ENCODE data around the gene CEMIP.

CEMIP gene

DNA sequence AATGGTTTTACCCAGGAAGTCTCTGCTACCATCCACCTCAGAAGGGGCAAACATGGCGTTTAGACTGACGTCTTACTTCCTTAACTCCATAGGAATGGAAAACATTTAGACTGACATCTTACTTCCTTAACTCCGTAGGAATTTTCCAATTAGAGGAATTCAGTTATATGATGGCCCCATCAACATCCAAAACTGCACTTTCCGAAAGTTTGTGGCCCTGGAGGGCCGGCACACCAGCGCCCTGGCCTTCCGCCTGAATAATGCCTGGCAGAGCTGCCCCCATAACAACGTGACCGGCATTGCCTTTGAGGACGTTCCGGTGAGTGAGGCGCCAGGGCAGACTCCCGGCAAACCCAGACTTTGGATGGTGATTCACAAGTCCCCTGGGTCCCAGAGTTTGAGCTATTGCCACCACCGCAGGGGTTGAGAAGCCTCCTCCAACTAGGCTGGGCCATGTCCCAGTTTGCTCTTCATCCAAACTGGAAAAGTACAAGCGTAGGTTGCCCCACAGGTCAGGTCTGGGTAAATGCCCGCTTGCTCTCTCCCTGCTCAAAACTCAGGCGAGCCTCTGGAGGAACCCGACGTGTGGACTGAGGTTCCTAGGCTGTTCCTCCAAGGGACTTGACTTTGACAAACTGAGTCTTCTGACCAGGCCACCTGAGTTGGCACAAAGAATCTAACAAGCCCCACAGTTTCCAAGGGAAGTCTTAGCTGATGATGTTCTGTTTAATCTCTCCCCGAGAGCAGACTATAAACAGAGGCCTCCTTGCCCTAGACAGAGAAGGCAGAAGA lies 152.7 kb downstream of the CEMIP start:
- DNase-seq (ENCODE audit: low spot score), result no peak

- no peak for DNase-seq (ENCODE audit: low spot score)
Measured at GRCh38 chr15:80932513-80932815, 153.3 kb downstream of the CEMIP start.

DNA sequence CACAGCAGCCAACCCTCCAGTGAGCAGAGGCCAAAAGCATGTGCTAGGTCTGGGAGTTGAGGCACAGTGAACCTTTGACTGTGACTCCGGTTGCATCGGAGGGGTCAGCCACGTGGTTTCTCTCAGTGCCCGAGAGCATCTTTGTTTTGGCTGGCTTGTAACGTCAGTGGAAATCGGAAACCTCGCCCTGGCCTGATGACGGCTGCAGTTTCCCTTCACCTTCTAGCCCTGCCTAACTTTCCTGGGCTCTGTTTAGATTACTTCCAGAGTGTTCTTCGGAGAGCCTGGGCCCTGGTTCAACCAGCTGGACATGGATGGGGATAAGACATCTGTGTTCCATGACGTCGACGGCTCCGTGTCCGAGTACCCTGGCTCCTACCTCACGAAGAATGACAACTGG lies 153.8 kb downstream of the CEMIP start:
- DNase-seq (ENCODE audit: low spot score), result no peak

GRCh38 chr15:80934761-80935221 lies 155.6 kb downstream of the CEMIP start:
- DNase-seq (ENCODE audit: low spot score), result no peak

GRCh38 chr15:80936288-80937078 lies 157.3 kb downstream of the CEMIP start:
- DNase-seq (ENCODE audit: low spot score), result no peak

DNA sequence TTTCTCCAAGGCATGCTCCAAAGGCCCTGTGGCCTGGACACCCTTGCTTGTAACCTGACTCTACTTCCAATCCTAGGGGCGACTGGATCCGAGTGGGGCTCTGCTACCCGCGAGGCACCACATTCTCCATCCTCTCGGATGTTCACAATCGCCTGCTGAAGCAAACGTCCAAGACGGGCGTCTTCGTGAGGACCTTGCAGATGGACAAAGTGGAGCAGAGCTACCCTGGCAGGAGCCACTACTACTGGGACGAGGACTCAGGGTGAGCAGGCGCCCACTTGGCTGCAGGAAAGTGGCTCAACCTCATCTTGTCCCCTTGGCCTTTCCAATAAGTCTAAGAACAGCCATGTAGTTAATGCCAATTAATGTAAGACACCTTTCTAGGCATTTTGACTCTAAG lies 158.5 kb downstream of the CEMIP start:
- no peak for DNase-seq (ENCODE audit: low spot score)

GRCh38 chr15:80939216-80939615 lies 160.0 kb downstream of the CEMIP start:
- no peak for DNase-seq (ENCODE audit: low spot score)

DNA sequence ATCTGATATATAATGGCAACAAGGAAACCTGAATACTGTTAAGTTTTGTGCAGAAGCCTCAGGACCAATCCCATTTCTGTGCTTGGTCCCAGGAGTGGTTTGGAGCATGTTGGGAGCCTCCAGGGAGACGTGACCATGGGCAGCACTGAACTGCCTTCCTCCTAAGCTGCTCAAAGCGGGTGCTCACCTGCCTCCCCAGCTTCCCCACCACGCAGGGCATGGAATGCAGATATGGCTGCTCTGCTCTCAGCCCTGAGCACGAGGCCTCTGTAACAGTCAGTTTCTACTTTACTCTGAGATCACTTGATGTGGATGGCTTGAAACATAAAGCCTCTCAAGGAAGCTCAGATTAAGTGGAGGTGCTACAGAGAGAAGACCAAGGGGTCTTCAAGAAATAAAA lies 161.2 kb downstream of the CEMIP start:
- no peak for DNase-seq (ENCODE audit: low spot score)

- no peak for DNase-seq (ENCODE audit: low spot score)
Measured at GRCh38 chr15:80940851-80941250, 161.7 kb downstream of the CEMIP start.

GRCh38 chr15:80942266-80942665 lies 163.1 kb downstream of the CEMIP start:
- no peak for DNase-seq (ENCODE audit: low spot score)

GRCh38 chr15:80942746-80943565 lies 163.8 kb downstream of the CEMIP start:
- no peak for DNase-seq (ENCODE audit: low spot score)

GRCh38 chr15:80944818-80945217 lies 165.6 kb downstream of the CEMIP start:
- no peak for DNase-seq (ENCODE audit: low spot score)

DNA sequence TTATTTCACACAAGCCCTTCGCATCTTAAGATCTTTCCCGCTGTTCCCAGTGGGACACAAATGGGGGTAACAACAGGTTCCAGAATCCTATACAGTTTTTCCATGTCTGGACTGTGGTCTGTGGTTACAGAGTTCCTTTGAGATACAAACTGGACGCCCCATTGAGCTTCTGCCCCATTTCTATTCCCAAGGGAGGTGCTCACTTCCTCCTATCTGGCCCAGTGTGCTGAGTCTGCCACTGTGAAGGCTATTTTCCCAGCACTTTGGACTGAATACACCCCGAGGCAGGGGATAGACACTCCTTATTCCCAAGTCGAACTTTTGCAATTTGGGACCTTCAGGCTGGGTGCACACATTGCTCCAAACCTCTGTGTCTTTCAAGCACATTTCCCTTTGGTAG lies 166.4 kb downstream of the CEMIP start:
- DNase-seq (ENCODE audit: low spot score), result no peak

- no peak for DNase-seq (ENCODE audit: low spot score)
Measured at GRCh38 chr15:80946576-80946975, 167.4 kb downstream of the CEMIP start.

DNA sequence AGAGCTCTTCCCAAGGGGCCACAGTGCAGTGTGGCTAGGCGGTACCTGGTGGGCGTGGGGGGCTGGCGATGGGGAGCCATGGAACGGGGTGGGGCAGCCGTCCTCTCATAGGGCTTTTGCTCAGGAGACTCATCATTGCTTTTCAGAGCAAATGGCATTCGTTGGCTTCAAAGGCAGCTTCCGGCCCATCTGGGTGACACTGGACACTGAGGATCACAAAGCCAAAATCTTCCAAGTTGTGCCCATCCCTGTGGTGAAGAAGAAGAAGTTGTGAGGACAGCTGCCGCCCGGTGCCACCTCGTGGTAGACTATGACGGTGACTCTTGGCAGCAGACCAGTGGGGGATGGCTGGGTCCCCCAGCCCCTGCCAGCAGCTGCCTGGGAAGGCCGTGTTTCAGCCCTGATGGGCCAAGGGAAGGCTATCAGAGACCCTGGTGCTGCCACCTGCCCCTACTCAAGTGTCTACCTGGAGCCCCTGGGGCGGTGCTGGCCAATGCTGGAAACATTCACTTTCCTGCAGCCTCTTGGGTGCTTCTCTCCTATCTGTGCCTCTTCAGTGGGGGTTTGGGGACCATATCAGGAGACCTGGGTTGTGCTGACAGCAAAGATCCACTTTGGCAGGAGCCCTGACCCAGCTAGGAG lies 169.6 kb downstream of the CEMIP start:
- DNase-seq (ENCODE audit: low spot score), result no peak

DNA sequence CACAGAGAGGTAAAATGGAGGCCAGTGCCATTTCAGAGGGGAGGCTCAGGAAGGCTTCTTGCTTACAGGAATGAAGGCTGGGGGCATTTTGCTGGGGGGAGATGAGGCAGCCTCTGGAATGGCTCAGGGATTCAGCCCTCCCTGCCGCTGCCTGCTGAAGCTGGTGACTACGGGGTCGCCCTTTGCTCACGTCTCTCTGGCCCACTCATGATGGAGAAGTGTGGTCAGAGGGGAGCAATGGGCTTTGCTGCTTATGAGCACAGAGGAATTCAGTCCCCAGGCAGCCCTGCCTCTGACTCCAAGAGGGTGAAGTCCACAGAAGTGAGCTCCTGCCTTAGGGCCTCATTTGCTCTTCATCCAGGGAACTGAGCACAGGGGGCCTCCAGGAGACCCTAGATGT lies 170.6 kb downstream of the CEMIP start:
- DNase-seq (ENCODE audit: low spot score), result no peak

GRCh38 chr15:80950291-80951078 lies 171.3 kb downstream of the CEMIP start:
- no peak for DNase-seq (ENCODE audit: low spot score)

GRCh38 chr15:80951941-80952340 lies 172.8 kb downstream of the CEMIP start:
- DNase-seq (ENCODE audit: low spot score), result no peak

DNA sequence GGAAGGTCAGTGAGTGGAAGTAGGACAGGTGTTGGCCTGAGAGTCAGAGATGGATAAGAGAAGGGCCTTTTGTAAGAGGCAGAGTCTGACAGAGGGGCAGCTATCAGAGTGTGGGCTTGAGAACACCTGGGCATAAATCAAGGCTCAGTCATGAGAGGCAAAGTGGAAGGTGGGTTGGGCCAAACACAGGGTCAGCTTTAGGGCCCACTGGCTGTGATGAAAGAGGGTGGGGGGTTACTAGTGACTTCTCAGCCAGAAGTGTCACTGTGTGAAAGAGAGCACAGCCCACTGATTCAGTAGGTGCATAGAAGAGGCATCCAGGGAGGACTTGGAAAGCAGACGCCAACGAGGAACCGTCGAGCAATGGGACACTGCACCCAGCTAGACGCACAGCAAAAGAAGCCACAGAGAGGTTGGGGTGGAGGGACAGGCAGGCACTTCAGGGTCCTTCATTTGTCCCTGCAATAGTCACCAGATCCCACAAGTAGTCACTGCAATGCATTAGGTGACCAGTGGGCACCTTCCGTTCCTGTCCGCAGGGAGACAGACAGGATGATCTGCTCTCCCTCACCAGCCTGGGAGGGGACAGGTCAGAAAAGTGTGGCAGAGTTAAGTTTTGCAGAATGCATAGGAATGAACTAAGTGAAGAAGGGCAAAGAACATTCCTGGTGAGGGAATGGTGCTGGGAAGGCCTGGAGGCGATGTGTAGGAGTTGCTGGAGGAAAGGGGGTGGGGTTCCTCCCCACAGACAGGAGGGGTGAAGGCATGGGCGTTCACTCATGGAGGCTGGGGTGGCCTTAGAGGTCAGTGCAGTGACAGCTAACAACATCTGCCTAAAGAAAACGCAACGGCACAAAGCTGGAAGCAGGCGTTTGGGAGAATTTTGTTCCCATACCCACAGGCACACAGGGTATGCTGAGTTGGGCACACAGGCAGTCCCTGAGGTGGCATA lies 174.1 kb downstream of the CEMIP start:
- no peak for DNase-seq (ENCODE audit: low spot score)

Data from ecto neural progenitor cell (in vitro differentiated cells).